GM12872 (cell line): ENCODE measurements around the gene CCNA2.

ENCODE experiments used
- TF ChIP-seq, protein P1 (sequence below): IDR thresholded peaks from 3 replicates; pipeline ENCODE4 v1.5.1; 2011; ENCODE audit warnings: low read depth, mild to moderate bottlenecking, low read length, moderate library complexity; ENCODE audit not compliant: insufficient read depth

The CCNA2 gene

DNA sequence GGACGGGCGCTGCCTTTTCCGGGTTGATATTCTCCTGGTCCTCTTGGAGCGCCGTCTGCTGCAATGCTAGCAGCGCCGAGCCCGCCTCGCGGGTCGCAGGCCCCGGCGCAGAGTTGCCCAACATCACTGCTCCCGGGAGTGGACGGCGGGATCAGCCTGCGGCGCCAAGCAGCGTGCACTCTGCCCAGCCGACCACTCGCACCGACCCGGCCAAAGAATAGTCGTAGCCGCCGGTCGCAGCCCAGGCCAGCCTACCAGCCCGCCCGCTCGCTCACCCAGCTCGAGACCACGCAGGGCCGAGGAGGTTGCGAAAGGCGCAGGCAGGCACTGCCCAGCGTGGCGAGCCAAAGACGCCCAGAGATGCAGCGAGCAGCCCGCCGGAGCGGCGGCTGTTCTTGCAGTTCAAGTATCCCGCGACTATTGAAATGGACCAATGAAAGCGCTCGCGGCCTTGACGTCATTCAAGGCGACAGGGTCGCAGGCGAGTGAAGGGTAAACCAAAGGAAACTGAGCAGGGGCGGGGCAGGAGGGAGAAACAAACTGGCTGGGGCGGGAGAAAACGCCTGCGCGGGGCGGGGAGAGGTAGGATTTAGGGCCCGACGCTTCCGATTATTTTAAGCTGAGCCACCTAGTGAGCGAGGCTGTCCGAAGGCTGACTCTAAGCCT is at the start of gene CCNA2:
Gene CCNA2 (minus strand): TSS at position 379 of the 666 bp plus-strand sequence. CDS start 255 bp downstream, at position 124.
- TF ChIP-seq, protein P1, sequence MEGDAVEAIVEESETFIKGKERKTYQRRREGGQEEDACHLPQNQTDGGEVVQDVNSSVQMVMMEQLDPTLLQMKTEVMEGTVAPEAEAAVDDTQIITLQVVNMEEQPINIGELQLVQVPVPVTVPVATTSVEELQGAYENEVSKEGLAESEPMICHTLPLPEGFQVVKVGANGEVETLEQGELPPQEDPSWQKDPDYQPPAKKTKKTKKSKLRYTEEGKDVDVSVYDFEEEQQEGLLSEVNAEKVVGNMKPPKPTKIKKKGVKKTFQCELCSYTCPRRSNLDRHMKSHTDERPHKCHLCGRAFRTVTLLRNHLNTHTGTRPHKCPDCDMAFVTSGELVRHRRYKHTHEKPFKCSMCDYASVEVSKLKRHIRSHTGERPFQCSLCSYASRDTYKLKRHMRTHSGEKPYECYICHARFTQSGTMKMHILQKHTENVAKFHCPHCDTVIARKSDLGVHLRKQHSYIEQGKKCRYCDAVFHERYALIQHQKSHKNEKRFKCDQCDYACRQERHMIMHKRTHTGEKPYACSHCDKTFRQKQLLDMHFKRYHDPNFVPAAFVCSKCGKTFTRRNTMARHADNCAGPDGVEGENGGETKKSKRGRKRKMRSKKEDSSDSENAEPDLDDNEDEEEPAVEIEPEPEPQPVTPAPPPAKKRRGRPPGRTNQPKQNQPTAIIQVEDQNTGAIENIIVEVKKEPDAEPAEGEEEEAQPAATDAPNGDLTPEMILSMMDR = no peak

DNA sequence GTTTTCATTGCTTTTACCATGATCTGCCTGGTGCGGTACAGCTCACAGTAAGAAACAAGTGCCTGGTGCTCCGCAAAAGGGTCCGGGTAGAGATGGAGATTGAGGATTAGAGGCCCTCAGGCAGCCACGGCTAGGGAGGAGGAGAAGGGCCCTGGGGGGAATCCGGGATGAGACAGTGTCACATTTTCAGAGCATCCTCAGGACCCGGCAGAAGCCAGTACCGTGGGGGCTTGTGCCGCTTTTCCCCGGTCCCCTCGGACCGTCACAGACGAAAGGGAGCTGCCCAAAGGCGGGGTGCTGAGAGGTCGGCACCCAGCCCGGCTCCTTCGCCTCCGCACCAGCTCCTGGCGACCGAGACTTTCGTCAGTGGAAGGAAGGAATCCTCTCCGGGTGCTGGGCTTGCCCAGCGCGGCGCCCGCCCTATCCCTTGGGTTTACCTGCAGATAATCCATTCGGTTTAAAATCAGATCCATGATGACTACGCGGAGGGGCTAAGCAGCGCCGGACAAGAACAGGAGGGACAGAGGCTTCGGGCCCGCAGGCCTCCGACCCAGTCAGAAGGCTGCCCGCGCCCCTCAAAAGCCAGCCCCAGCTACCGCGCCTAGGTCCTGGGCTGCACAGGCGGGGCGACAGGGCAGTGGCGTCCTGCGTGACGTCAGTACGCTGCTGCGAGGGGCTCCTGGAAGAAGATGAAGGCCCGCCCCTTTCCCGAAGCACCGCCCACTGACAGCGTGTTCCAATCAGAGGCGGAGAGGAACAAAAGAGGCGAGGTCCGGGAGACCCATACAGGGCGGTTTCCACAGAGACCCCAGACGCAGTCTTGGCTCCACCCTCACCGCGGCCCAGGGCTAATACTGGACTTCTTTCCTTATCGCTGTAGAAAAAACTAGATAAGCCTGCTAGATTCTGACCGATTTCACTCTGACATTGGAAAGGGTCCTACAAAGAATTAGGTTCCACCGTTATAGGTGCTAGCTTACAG is 46.4 kb upstream of the CCNA2 start, which contains the start of gene BBS7:
Gene BBS7 (minus strand): TSS at position 634 of the 982 bp plus-strand sequence. CDS start 161 bp downstream, at position 473.
- TF ChIP-seq, protein P1 = no peak

DNA sequence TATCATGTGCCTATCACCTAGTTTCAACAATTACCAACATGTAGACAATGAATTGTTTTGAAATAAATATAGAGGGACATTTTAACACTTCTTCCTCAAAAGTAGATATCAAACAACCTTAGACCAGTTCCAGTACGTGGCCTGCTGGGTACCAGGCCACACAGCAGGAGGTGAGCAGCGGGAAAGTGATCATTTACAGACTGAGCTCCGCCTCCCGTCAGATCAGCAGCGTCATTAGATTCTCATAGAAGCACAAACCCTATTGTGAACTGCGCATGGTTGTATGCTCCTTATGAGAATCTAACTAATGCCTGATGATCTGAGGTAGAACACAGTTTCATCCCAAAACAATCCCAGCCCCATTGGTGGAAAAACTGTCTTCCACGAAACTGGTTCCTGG is 40.1 kb upstream of the CCNA2 start:
- TF ChIP-seq, protein P1 = no peak

DNA sequence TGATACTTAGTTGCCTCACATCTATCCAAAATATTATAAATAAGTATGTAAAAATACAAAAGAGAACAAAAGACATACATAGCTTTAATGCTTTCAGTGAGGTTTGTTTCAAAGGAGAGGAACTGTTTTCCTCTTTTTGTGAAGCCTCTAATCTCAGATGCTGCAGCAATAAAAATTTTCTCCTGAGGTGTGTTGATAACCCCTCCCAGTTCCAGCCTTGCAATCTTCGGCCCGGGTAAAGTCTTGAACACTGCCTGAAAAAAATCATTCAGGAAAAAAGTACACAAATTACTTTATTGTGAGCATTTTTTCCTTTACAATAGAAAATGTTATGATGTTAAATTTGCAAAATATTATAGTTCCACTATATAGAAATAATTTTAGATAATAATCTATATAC is 37.7 kb upstream of the CCNA2 start:
- TF ChIP-seq, protein P1 = no peak

DNA sequence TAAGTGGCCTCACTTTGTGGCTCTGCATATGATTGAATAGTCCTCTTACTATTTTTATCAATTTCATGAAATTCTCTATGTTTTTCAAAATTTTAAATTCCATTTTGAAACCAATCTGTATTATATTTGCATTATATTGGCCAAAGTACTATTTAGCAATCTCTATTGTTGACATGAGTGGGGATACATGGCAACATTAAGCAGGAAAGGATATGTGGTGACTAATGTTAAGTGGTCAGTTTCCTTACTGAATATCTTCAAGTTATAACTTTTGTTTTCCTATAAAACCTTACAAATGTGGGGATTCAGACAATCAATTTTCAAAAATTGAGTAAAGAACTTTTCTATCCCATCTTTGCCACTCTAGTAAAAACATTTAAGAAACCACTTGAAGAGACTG is 36.4 kb upstream of the CCNA2 start:
- TF ChIP-seq, protein P1 = no peak

DNA sequence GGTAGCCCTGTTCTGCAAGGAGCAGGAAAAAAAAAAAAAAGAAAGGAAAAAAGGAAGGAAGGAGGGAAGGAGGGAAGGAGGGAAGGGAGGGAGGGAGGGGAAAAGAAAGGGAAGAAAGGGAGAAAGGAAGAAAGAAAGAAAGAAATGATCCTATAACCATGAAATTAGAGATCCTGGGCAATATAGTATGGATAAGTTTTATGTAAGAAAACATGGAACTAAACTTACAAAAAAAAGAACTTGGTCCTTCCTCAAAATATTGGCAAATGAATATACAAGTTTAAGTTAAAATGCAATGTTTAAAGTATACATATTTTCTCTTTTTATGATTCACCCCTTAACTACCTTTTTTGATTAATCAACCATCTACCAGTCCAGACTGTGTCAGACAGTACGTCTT is 27.7 kb upstream of the CCNA2 start:
- TF ChIP-seq, protein P1 = no peak

DNA sequence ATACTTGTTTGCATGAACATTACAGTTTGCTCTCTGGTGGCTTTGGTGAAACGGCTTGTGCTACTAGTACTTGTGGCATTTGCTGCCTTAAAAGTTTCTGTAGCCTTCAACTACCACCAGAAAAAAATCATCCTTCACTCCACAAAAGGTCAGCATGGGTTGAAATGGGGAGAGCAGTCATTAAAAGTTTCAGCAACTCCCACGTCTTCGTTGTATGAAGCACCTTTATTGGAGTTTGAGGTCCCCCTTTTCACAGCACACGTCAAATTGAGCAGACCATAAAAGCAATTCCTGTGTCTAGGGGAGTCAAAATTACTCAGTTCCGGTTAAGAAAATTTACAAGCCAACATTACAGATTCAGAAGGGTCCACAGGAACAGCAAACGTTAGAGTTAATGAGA is 23.0 kb upstream of the CCNA2 start:
- TF ChIP-seq, protein P1 = no peak
